ENCODE results near the gene DNAJC7.

DNA sequence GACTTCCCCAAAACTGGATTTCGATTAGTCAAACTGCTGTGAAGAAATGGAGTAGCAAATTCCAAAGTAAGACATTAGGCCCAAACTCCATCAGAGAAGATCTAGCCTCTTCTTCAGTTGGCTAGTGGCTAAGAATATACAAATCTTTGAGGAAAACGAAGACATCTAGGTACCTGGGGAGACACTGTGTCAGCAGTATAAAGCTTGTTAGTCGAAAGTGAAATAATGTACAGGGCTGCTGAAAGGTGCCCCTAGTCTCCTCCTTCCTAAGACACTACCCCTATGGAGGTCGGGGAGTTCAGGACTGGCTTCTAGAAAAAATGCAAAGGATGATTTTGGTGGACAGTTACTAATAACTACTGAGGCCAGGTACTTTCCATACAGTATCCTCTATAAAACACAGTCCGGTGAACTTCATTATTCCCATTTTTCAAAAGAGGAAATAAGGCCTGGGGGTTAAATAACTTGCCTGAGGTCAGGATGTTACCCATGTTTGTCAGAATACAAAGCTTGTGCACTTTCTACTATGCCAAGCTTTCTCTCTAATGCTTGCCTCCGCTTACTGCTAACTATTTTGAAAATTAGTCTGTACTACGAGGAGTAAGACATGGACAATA, 15.0 kb downstream of the DNAJC7 start:
- TF ChIP-seq, protein P1, sequence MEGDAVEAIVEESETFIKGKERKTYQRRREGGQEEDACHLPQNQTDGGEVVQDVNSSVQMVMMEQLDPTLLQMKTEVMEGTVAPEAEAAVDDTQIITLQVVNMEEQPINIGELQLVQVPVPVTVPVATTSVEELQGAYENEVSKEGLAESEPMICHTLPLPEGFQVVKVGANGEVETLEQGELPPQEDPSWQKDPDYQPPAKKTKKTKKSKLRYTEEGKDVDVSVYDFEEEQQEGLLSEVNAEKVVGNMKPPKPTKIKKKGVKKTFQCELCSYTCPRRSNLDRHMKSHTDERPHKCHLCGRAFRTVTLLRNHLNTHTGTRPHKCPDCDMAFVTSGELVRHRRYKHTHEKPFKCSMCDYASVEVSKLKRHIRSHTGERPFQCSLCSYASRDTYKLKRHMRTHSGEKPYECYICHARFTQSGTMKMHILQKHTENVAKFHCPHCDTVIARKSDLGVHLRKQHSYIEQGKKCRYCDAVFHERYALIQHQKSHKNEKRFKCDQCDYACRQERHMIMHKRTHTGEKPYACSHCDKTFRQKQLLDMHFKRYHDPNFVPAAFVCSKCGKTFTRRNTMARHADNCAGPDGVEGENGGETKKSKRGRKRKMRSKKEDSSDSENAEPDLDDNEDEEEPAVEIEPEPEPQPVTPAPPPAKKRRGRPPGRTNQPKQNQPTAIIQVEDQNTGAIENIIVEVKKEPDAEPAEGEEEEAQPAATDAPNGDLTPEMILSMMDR (IDR thresholded peaks at IDR 0.05; ENCODE audit: insufficient read depth, low read length, poor library complexity, severe bottlenecking): no peak
- no peak for TF ChIP-seq EZH2phosphoT487 (conservative IDR thresholded peaks at IDR 0.05; ENCODE audit: low read length)
